GM11168 (cell line): ENCODE data around the gene C1QTNF4.

Experiments used
- in situ Hi-C: fragments of 300-500 bp; cut with MboI; formaldehyde crosslinking; loops from one replicate; pipeline ENCODE4 v1.12.0; 2022; ENCODE audit warnings: low sequenced_read_pairs; ENCODE audit not compliant: unreplicated experiment

Gene C1QTNF4

DNA sequence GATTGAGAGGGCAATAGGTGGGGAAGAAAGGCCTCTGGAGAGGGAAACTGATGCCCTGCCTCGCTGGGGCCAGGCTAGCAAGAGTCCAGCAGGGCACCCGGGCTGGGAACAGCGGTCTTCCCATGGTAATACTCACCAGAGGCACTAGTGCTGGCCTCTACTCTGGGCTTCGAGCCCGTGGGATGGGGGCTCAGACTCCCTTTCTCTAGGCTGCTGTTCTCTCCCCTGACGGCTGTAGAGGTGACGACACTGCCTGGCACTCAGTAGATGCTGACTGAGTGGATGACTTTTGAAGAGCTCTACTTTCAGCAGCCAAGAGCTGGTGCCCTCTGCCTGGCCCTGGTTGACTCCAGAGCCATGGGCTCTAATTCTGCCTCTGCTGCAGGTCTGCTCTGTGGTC is 818 bp upstream of the C1QTNF4 start:
- in situ Hi-C loops: no loop called here

DNA sequence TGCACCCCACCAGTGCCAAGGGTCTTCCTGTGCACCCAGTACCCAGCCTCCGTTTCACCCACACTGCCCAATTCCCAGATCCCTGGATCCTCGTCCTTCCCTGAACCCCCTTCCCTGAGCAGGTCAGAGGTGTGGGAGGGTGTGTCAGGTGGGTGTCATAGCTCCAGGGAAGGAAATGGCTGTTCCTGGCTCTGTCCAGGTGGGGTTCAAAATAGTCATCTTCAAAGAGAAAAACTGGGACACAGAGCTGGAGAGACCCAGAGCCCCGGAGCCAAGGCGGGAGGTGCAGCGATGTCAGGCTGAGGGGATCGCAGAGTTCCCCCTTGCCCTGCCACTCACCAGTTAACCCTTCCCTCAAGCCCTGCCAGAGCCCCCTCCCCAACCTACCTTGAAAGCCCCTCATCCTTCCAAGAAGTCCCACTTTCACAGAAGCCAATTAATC is 698 bp downstream of the C1QTNF4 start:
- in situ Hi-C loops: no loop called here

DNA sequence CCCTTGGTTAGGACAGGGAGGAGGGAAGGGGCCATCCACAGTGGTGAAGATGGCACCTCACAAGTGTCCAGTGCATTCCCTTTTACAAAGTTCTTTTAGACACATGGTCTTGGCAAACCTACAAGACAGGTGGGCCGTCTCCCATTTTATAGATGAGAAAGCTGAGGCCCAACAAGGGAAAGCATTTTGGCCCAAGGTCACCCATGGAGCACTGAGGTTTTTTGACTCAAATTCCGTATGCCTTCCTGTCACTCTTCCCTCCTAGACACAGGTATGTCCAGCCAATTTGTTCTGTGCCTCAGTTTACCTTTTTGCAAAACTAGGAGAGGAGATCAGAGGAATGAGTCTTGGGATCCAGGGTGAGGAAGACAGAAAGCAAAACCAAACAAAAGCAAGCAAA is 1.2 kb downstream of the C1QTNF4 start:
- in situ Hi-C loops: no loop called here

DNA sequence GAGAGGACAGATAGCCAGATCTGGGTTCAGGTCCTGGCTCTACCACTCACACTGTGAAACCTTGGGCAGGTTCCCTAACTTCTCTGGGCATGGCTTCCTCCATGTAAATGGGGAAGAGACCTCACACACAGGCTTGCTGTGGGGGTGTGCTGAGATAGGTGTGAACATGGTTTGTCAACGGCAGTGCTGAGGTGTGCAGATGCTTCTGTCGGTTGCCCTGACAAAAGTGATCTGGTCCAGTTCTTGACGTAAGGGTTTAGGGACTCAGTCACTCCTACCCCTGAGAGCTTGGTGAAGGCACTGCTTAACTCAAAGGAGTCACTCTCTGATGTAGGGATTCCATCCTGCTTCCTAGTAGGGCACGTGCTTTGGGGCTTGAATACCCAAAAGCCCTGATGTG is 2.0 kb downstream of the C1QTNF4 start:
- in situ Hi-C loops: no loop called here

DNA sequence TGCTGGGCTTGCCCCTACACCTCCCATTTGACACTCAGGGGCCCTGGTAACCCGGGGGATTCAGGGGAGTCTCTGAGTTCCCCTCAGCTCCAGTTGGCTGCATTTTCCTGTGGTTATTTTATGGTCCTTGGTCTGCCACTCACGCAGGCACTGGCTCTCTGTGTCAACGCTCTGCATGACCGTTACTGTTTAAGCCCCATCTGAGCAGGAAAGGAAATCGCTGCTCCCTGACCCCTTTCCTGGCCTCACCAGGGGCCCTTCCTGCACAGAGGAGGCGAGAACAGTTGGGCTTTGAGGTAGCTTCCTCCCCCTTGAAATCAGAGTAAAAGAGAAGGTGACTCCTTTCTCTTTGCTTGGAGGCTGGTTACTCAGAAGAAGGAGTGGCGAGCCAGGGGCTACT is 2.4 kb downstream of the C1QTNF4 start:
- in situ Hi-C loops: no loop called here

DNA sequence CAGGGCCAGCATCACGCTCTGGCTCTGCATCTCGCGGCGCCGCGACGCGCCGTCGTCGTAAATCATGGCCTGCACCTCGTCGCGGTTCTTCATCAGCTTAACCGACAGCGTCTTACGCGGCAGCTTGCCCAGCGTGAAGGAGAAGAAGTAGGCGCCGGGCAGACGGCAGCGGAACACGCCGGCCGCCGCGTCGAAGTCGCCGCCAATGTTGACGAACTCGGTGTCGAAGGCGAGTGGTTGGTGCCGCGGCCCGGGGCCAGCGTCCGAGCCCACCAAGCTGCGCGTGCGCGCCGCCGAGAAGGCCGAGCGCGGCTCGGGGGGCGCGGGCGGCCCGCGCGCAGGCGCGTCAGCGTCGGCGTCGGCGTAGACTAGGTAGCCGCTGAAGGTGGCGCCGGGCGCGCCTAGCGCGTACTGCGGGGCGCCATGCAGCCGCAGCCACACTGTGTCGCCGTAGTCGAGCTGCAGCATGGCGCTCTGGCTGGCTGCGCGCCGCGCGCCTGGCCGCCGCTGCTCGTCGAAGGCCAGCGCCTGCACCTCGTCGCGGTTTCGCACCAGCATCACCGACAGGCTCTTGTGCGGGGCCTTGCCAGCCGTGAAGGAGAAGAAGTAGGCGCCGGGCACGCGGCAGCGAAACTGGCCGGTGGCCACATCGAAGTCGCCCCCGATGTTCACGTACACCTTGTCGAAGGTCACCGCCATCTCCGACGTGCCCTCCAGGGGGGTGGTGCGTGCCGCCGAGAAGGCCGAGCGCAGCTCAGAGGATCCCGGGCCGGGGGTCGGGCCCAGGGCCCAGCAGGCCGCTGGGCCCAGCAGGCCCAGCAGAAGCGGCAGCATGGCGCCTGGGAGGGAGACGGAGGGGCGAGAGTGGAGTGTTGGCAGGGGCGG is 4.0 kb downstream of the C1QTNF4 start:
- in situ Hi-C loops: no loop called here

DNA sequence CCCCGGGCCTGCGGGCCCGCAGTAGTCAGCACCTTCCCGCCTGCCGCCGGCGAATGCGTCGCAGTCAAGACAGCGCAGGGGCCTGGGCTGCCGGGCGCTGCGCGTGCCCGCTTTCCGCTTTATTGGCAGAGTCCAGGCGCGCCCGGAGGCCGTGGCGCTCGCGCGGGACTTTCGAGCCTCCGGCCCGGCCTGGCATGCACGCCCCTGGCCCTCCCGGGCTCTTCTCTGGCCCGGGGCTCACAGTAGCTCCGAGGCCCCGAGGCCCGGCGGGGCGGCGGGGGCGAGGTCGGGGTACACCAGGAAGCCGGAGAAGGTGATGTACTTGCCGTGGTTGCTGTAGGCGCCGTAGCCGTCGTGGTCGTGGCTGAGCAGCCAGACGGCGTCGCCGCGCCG is 4.6 kb downstream of the C1QTNF4 start:
- in situ Hi-C loops: no loop called here

DNA sequence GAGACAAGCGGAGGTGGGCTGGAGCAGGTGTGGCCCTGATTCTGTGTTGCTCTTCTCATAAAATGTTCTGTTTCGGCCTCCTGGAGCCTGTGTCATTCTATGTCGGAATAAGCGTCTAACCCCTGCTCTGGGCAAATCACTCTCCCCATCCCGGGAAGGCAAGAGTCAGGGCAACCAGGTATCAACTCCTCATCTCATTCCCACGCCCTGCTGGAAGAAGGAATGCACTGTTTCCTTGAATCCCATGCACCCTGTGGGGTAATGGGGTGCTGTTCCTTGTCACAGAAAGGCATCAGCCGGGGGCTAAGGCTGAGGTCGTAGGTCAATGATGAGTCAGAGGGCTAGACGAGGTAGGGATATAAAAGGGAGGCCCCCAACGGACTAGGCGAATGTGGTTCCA is 5.1 kb downstream of the C1QTNF4 start:
- in situ Hi-C loops: no loop called here

DNA sequence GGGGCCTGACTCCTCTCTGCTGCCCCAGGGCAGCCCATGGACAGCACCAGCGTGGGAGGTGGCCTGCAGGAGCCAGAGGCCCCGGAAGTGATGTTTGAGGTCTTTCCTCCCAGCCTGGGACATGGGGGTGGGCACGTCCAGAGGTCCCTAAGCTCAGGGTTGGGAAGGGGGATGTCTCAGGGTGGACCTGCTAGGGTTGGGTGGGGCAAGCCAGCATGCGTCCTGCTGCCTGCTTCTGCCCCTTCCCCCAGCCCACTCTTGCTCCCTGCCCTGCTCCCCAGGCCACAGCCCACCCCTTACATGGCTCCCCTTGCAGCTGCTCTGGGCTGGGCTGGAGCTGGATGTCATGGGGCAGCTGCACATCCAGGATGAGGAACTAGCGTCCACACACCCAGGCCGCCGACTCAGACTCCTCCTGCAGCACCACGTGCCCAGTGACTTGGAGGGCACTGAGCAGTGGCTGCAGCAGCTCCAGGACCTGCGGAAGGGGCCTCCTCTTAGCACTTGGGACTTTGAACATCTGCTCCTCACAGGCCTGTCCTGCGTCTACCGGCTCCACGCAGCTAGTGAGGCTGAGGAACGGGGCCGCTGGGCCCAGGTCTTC is 6.4 kb downstream of the C1QTNF4 start:
- in situ Hi-C loops: no loop called here

DNA sequence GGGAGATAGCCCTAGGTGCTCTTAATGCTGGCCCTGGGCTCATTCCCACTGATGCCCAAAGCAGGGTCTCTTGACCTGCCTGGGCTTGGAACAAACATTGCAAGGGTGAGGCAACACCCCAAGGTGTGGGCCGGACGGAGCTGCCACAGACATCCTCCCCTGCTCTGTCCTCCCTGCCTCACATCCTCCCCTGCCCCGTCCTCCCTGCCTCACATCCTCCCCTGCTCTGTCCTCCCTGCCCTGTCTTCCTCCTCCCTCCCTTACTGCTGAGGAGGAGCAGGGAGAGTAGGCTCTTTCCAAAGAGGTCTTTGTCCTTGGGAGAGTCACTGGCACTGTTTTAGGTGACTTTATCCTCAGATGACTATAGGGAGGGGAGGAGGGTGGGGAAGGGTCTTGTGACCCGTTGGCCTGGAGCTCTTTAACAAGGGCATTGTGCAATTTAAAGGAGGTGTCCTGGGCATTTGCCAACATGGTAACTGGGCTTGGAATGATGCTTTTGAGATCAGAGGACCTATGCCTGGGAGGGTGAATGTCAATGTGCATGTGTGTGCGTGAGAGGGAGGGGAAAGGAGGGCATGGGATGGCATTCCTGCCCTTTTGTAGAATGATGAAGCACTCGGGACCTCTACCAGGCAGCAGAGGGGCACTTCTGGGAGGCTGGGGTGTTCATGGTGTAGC is 7.0 kb downstream of the C1QTNF4 start:
- in situ Hi-C loops: no loop called here

DNA sequence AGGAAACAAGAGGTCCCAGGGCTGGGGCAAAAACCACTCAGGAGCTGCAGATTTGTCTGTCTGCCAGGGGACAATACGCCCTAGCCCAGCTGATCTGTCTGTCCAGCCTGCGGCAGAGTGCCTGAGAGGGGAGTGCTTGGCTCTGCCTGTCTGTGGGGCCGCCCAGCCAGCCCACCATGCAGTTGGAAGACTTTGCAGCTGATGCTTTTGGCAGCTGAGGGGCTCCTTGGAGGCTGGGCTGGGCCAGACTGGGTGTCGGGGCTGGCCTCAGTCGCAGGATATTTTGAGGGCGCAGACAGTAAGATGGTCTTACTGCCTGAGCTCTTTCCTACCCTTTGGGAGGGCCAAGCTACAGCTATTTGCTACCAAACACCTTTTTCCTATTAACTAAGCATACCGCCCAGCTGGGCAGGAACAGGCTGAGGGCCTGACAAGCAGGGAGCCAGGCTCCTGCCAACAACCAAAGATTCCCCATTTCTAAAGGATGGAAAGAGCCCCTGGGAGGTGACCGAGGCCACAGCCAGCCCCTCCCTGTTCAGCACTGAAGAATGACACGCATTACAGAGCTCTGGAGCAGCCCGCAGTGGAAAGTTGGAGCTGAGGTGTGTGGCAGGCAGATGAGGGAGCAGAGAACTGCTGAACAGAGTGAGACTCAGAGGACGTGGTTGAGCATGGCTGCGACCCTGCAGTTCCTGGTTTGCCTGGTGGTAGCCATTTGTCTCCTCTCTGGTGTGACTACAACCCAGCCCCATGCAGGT is 7.9 kb downstream of the C1QTNF4 start, which contains the start of gene FAM180B:
Gene FAM180B, plus strand, starts transcription at position 581 of the 758 bp plus-strand sequence. Its CDS starts 91 bp downstream, at position 672.
- in situ Hi-C loops: no loop called here

DNA sequence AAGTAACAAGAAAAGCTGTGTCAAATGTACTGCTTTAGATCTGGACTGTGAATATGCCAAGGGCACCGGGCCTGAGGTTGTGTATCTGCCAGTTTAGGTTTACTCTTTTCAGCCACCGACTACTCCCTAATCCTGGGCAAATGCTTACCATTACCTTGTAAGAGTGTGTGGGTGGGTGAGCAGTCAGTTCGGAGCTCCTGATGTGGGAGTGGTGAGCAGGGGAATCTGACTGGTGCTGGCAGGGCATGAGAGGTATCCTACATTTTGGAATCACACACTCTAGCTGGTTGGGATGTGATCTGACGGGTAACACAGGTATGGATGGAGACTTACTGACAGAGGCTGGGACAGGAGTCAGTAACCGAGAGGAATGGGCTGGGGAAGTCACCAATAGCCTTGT is 10.4 kb downstream of the C1QTNF4 start:
- in situ Hi-C loops: no loop called here

DNA sequence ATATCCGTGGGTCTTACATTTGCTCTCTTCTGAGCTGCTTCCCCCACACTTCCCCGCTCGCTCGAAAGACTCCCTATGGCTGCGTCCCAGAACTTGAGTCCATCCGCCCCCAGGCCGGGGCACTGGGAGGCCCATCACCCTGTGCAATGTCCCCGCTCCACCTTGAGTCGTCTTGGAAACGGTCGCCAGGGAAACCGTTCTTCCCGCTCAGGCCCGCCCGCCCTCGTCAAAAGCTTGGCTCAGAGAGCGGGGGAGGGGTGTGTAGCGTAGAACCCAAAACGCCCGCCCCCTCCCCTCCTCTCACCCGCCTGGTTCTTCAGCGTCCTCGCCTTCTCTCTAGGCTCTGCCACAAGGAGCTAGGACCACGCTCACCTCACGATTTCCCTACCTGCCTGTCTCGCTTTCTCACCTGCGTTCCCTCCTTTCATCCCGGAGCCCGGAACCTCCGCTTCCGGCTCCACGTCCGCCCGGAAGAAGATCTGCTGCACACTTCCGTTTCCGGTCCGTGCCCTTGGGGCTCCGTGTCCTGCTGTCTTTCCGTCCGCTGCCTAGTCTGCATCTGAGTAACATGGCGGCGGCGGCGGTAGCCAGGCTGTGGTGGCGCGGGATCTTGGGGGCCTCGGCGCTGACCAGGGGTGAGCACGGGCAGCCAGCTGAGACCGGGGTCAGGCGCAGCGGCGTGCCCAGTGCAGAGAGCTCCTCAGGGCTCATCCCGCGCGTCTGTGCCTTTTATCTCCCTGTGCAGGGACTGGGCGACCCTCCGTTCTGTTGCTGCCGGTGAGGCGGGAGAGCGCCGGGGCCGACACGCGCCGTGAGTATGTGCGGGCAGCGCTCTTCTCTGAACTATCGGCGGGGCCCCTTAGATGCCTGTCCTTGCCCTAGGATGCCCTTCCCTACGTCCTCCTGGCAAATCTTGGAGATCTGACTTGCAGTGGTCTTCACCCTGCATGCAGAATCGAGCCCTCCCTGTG is 15.4 kb downstream of the C1QTNF4 start, which contains the start of the genes KBTBD4 and NDUFS3:
Gene KBTBD4, minus strand, starts transcription at position 447 of the 971 bp plus-strand sequence. Its CDS starts 19 bp downstream, at position 428.
Gene NDUFS3, plus strand, starts transcription at position 551 of the 971 bp plus-strand sequence. Its CDS starts 18 bp downstream, at position 569.
- in situ Hi-C loops: no loop called here

DNA sequence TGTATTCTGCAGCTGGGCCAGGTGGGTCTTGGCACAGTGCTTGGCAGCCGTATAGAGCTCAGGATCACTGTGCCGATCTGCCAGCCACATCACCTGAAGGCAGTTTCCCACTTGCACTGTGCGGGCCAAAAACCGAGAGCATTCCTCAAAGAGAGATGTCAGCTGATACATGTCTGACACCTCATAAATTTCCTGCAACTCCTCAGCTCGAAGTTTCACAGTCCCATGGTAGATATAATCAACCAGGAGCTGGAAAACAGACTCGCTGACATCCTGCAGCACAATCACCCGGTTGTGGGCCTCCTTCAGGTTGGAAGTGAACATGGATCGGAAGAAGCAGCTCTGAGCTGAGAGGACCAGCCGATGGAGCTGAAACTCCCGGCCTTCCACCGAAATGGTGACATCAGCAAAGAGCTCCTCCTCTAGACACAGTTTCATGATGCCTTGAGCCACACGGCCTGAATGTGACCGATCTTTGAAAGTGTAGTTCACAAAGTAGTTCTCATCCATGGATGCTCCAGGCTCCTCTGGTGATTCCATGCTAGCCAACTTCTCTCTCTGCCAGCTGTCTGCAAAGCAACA is 16.7 kb downstream of the C1QTNF4 start:
- in situ Hi-C loops: no loop called here

DNA sequence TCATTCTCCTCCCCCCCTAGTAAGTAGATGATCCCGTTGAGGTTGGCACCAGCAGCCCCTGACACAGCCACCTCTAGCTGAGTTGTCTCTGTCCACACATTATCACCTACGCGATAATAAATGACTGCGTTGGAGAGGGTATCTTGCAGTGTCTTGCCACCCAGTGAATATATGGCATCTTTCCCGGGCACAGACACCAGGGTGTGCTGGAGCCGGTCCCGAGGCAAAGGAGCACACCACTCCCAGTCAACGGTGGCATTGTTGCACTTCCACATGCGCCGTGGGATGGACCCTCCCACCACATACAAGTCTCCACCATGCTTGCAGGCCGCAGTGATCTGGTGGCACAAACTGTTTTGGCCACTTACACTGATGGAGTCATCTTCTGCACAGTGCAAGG is 20.9 kb downstream of the C1QTNF4 start:
- in situ Hi-C loops: no loop called here

DNA sequence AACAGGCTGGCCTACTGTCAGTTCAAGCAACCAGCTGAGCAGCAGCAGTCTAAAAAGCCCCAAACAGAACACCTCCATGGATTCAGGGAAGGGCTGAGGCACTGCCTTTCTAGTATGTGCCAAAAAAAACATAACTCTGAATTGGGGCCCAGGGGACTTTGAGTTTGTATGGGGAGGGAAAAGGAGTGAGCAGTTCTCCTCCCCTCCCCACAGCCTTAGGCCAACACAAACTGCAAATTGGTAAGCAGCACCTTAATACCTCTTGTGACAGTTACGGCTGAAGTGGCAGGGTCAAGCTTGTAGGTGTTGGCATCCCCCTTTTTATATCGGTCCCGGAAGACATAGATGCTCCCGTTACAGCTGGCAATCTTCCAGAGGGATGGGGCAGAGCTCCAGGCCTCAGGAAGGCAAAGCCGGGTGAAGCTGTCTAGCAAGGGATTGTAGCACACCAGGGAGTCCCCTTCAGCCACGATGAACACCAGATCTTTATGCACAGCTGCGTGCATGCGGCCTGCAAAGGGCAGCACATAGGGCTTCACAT is 21.4 kb downstream of the C1QTNF4 start:
- in situ Hi-C loops: no loop called here

DNA sequence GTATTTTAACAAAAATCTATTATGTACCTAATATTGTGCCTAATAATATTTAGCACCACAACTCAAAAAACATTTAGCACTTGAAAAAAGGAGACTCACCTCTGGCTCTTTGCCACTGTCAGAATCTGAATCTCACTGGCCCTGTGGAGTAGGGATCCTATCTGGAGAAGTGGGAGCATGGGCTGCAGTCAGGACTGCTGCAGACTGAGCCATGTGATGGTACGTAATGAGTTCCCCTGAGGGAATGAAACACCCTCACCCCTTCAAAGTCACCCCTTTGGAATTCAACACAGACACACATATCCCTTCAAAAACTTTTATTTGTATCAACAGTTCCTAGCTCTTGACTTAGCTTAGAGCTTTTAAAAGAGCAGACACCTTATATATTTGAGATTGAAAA is 22.3 kb downstream of the C1QTNF4 start:
- in situ Hi-C loops: no loop called here

DNA sequence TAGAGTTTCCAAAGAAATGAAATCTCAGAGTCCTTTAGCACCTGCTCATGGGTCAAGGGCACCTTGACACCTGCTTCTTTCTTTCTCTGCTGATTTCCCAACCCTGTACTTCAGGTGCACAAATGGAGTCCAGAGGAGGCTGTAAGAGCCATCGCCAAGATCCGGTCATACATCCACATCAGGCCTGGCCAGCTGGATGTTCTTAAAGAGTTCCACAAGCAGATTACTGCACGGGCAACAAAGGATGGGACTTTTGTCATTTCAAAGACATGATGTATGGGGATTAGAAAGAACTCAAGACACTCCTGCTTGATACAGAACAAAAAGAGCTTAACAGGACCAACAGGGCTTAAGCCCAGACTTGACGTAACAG is 22.9 kb downstream of the C1QTNF4 start:
- in situ Hi-C loops: no loop called here
